K562 (cell line): ENCODE data around the gene CD69. TPM values are rescaled to one million over a fixed set of nuclear protein-coding genes. Genes with fewer than 3 reads are reported as not detected.

Experiments used
- ARID1B ChIP-seq: fragments of 450-650 bp; IDR thresholded peaks from 2 replicates; pipeline ENCODE4 v1.6.1; 2016; ENCODE audit warnings: antibody characterized with exemption, mild to moderate bottlenecking, inconsistent platforms
- ARID2 ChIP-seq: fragments of 450-650 bp; IDR thresholded peaks from 2 replicates; pipeline ENCODE4 v1.6.1; 2017; ENCODE audit warnings: antibody characterized with exemption, mild to moderate bottlenecking
- FOXP1 ChIP-seq: sonication (generic); formaldehyde crosslinking; IDR thresholded peaks from 2 replicates; pipeline ENCODE4 v1.8.0; 2022; ENCODE audit warnings: mild to moderate bottlenecking, missing genetic modification reagents
- KDM2B ChIP-seq: fragments of 250-450 bp; sonication (Bioruptor Pico); IDR thresholded peaks from 2 replicates; pipeline ENCODE4 v1.8.0; 2021; ENCODE audit warnings: mild to moderate bottlenecking, moderate library complexity
- L3MBTL2 ChIP-seq: fragments of 450-650 bp; IDR thresholded peaks from 2 replicates; pipeline ENCODE4 v1.6.1; 2016; ENCODE audit warnings: mild to moderate bottlenecking, moderate library complexity
- SMAD2 ChIP-seq: fragments of 150-350 bp; IDR thresholded peaks from 2 replicates; pipeline ENCODE4 v1.6.1; 2014; ENCODE audit warnings: low read depth, mild to moderate bottlenecking, low read length
- TAL1 ChIP-seq: fragments of 450-650 bp; IDR thresholded peaks from 2 replicates; pipeline ENCODE4 v1.6.1; 2016; ENCODE audit warnings: mild to moderate bottlenecking
- polyA plus RNA-seq, 8 experiments: library from polyadenylated mRNA; depleted of rRNA in 4 of 8; stranded (reverse) in 5 of 8; unstranded in 3 of 8; fragments of >200 nt; fragmentation: Nextera tagmentation in 2 of 8; fragmentation: Illumina TruSeq in 1 of 8; extraction: Ambion mirVana in 2 of 8; extraction: Trizol in 1 of 8; gene quantifications; 2 replicates each; pipeline versions ENCODE4 v1.2.1 to v1.2.3, GENCODE V29; 2011 to 2014; ENCODE audit warnings: inconsistent platforms in 1 of 8, missing spikeins in 1 of 8
- total RNA-seq, 7 experiments: library from RNA; depleted of rRNA in 6 of 7; stranded (reverse); fragments of >200 nt in 6 of 7; fragmentation: Illumina TruSeq in 2 of 7; extraction: Trizol in 2 of 7; gene quantifications; 2 replicates each; pipeline versions ENCODE4 v1.2.1 to v1.2.3, GENCODE V29; 2011 to 2021; ENCODE audit warnings: low replicate concordance in 1 of 7
- TF ChIP-seq, protein P1 (sequence below): IDR thresholded peaks from 2 replicates; pipeline ENCODE4 v1.6.1; 2016; ENCODE audit warnings: missing genetic modification characterization, missing compliant biosample characterization
- TF ChIP-seq, protein P2 (sequence below): sonication (generic); formaldehyde crosslinking; IDR thresholded peaks from 2 replicates; pipeline ENCODE4 v1.8.1; 2023; ENCODE audit warnings: mild to moderate bottlenecking, missing genetic modification reagents, moderate library complexity

CD69 gene
- total and polyA plus RNA-seq, 9 of the 15 experiments (the other 6 are each of a cell fraction or from before 2014, with no cell fraction given), result 11.7 to 243 (median 54.4) TPM

DNA sequence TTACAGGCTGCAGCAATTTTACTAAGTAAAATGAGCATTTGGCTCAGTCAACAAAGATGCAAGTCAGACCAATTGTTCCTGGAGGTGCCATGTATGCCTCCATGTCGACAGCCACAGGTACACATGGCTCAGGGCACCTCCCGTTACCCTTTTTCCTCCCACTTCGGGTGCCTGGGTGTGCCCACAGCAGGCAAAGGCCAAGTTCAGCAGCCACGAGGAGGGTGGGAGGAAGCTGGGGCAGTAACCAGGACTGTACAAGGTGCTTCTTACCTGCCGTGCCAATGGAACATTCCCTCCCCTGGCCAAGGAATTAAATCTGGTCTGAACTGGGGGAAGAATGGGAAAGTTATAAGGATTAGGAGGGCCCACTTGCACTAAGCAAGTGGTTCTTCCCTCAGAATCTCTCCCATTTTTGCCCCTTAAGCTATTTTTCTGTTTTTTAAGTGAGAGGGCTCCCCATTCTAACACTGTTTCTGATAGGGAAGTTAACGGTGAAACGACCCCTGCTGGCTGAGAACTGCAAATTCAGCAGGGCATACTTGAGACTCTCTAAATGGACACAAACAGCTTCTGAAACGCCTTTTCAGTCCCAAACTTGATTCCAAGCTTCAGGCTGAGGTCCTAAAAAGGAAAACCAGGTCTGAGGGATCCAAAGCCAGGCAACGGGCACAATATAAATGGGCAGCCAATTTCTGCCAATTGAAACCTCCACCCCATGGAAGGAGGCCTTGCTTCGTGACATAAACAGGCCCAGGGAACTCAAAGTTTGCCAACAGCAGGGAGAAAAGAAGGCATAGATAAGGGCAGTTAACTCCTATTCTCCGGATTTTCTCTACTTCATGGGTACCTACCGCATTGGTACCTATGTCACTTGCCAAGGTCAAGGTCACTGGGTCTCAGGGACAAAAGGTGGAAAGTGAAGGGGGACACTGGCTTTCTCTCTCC lies 52.6 kb downstream of the CD69 start (continued):
- TF ChIP-seq, protein P1, sequence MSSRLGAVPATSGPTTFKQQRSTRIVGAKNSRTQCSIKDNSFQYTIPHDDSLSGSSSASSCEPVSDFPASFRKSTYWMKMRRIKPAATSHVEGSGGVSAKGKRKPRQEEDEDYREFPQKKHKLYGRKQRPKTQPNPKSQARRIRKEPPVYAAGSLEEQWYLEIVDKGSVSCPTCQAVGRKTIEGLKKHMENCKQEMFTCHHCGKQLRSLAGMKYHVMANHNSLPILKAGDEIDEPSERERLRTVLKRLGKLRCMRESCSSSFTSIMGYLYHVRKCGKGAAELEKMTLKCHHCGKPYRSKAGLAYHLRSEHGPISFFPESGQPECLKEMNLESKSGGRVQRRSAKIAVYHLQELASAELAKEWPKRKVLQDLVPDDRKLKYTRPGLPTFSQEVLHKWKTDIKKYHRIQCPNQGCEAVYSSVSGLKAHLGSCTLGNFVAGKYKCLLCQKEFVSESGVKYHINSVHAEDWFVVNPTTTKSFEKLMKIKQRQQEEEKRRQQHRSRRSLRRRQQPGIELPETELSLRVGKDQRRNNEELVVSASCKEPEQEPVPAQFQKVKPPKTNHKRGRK (tag), result no peak
- TF ChIP-seq KDM2B (no peak), TAL1 (no peak), ARID1B (no peak), FOXP1 (CRISPR knock-in tag) (no peak), L3MBTL2 (peak; percentile 23; the same call in 1 of the 2 replicates), ARID2 (no peak), SMAD2 (no peak)
- TF ChIP-seq, protein P2, sequence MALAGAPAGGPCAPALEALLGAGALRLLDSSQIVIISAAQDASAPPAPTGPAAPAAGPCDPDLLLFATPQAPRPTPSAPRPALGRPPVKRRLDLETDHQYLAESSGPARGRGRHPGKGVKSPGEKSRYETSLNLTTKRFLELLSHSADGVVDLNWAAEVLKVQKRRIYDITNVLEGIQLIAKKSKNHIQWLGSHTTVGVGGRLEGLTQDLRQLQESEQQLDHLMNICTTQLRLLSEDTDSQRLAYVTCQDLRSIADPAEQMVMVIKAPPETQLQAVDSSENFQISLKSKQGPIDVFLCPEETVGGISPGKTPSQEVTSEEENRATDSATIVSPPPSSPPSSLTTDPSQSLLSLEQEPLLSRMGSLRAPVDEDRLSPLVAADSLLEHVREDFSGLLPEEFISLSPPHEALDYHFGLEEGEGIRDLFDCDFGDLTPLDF (CRISPR knock-in tag), result no peak
